ENCODE results near the gene SLC17A9. TPM values are rescaled to one million over a fixed set of nuclear protein-coding genes. Genes with fewer than 3 reads are reported as not detected.

Gene SLC17A9
- total RNA-seq, 4 donors from 2014 or later, result 1.6 to 10.7 (median 2.5) TPM

DNA sequence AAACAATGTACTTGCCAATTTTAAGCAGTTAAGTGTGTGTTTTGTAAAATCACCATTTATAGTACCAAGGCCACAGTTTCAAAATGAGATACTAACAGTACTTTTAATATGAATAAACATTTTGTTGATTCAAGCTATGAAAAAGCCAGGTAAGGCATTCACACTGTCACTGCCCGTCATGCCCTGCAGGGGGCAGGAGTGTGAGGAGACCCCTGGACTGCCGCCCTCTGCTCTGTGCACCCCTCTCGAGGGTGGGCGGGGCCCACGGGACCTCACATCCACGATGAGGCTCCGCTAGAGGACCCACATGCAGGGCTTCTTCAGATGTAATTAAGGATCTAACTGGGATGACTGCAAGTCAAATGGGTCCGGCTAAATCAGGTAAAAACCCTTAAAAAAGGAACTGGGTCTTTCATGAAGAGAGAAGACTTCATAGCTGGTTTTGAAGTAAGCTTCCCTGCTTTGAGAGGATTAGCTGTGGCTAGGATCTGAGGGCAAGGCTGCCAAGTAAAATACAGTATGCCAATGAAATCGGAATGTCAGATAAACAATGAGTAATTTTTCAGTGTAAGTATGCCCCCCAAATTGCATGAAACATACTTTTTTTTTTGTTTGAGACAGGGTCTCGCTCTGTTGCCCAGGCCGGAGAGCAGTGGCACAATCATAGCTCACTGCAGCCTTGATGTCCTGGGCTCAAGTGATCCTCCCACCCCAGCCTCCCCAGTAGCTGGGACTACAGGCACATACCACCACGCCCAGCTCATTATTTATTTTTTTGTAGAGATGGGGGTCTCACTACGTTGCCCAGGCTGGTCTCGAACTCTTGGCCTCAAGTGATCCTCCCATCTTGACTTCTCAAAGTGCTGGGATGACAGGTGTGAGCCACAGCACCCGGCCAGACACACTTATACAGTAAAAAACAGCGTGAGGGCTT, 44.9 kb upstream of the SLC17A9 start:
- ATAC-seq (ENCODE audit: low FRiP score) (no peak), DNase-seq (ENCODE audit: low spot score) (no peak)
- TF ChIP-seq, protein P1, sequence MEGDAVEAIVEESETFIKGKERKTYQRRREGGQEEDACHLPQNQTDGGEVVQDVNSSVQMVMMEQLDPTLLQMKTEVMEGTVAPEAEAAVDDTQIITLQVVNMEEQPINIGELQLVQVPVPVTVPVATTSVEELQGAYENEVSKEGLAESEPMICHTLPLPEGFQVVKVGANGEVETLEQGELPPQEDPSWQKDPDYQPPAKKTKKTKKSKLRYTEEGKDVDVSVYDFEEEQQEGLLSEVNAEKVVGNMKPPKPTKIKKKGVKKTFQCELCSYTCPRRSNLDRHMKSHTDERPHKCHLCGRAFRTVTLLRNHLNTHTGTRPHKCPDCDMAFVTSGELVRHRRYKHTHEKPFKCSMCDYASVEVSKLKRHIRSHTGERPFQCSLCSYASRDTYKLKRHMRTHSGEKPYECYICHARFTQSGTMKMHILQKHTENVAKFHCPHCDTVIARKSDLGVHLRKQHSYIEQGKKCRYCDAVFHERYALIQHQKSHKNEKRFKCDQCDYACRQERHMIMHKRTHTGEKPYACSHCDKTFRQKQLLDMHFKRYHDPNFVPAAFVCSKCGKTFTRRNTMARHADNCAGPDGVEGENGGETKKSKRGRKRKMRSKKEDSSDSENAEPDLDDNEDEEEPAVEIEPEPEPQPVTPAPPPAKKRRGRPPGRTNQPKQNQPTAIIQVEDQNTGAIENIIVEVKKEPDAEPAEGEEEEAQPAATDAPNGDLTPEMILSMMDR (IDR thresholded peaks at IDR 0.05), result no peak

DNA sequence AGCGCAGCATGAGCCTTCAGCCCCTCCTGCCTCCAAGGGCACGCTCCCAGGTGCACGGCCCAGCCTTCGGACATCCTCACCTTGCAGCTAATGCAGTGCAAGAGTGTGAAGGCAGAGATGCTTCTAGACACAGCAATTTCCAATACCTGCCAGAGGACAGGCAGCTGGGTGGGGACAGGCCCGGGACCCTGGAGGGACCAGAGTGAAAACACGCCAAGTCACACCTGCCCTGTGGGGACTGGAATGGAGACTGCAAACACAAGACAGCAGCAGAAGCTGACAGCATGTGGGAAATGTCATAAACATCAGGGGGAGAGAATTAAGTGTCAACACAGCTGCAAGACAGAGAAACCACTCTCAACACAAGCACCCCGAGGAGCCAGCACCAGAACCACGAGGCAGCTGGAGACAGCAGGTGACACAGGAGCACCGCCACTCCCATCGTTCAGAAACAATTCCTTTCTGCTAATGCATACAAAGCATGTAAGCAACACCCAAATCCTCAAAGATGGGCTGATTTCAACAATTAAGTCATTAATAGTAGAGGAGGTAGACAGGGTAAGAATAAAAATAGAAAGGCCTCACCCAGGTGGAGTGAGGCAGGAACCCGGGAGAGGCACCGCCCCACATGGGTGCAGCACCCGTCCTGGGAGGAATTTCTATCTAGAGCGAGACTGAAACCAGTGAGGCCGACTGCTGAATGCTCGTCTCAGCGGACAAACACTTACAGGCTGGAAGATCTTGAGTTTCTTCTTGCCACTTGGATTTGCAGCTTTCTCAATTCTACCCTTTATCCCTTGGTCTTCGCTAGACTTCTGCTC, 43.3 kb upstream of the SLC17A9 start:
- TF ChIP-seq, protein P1 (IDR thresholded peaks at IDR 0.05), result no peak
- no peak for ATAC-seq (ENCODE audit: low FRiP score)
- DNase-seq (ENCODE audit: low spot score), result no peak

DNA sequence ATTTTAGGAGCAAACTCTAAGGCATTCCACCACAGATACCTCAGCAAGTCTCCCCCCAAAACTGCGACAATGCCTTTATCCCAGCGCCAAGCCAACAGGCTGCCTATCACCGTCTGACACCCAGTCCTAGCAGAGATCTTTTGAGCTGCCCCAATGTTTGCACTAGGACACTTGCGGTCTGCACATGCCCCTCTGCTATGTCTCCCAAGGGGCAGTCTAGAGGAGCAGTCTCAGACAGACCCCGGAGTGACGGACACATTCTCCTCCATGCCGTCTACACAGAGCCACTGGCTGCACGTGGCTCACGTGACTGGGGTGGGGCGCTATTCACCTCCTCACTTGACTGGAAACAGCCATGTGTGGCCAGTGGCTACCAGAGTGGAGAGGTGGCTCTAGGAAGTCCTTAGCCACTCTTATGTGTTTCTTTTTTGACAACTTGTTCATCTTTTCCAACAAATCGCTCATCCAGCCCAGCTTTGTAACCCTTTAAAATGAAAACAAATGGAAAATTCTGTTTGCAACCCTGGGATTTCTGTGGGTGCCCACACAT, 42.2 kb upstream of the SLC17A9 start:
- ATAC-seq (ENCODE audit: low FRiP score), result no peak

DNA sequence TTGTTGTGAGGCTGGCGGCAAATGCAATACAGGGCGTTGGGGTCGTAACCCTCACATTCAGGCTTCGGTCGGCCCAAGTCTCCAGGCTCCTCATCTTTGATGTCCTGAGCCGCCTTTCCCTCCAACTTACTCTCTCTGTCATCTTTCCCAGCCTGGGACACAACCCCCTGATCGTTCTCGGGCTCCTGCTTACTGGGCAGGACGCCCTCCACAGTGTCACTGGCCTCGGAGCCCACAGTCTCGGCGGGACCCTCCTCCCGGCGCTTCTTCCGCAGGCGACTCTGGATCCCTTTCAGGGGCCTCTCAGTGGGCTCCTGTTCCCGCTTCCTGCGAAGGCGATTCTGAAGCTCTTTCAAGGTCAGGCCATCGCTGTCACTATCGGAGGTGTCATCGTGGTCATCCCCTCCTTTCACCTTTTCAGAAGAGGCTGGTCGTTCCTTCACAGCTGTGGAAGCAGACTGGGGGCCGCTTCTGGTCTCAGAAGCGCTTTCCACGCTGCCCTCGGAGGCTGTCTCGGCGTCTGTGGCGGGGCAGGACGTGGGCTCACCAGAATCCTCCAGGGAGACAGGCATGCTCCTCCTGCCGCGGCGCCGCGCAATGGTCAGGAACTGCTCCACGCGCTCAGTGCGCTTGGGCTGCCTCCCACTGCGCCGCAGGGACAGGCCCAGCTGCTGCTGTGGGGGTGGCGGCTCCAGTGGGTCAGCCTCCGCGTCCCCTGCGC, 41.6 kb upstream of the SLC17A9 start:
- DNase-seq (ENCODE audit: low spot score) (no peak), ATAC-seq (ENCODE audit: low FRiP score) (no peak)
- TF ChIP-seq, protein P1 (IDR thresholded peaks at IDR 0.05), result no peak

More for the DNA sequence above, 42.2 kb upstream of the SLC17A9 start:
- TF ChIP-seq, protein P1 (IDR thresholded peaks at IDR 0.05), result no peak
- DNase-seq (ENCODE audit: low spot score), result no peak

GRCh38 chr20:62911701-62912280, 40.7 kb upstream of the SLC17A9 start:
- no peak for DNase-seq (ENCODE audit: low spot score)
- TF ChIP-seq, protein P1 (IDR thresholded peaks at IDR 0.05), result no peak
- ATAC-seq (ENCODE audit: low FRiP score), result no peak

- DNase-seq (ENCODE audit: low spot score) (no peak), ATAC-seq (ENCODE audit: low FRiP score) (no peak)
- TF ChIP-seq, protein P1 (IDR thresholded peaks at IDR 0.05), result no peak
These were observed 39.4 kb upstream of the SLC17A9 start for GRCh38 chr20:62913043-62913630.

Measured in omental fat pad (tissue), 4 donors.